DOHH2 (cell line): ENCODE data around the gene GBA2.

ENCODE experiments used
- H3F3A ChIP-seq: fragments of 200-600 bp; sonication (generic), shearing (Covaris generic); 2 replicates; pipeline ENCODE4 v1.6.0; 2016; ENCODE audit warnings: antibody characterized with exemption, mild to moderate bottlenecking; ENCODE audit not compliant: control insufficient read depth, insufficient read depth
- H3K27ac ChIP-seq: fragments of 200-600 bp; sonication (generic); 2 replicates; pipeline ENCODE4 v1.5.1; 2014; ENCODE audit warnings: low read depth, mild to moderate bottlenecking, low read length, moderate library complexity
- H3K27me3 ChIP-seq: fragments of 200-600 bp; sonication (generic); 2 replicates; pipeline ENCODE4 v1.6.1; 2014; ENCODE audit warnings: mild to moderate bottlenecking, low read length, mixed read lengths; ENCODE audit not compliant: control insufficient read depth
- H3K36me3 ChIP-seq: fragments of 200-600 bp; sonication (generic); 2 replicates; pipeline ENCODE4 v1.6.1; 2014; ENCODE audit warnings: mild to moderate bottlenecking, low read length, moderate library complexity, mixed read lengths; ENCODE audit not compliant: control insufficient read depth
- H3K4me1 ChIP-seq: fragments of 200-600 bp; sonication (generic); 2 replicates; pipeline ENCODE4 v1.6.1; 2014; ENCODE audit warnings: mild to moderate bottlenecking, low read length, mixed read lengths; ENCODE audit not compliant: control insufficient read depth
- H3K4me2 ChIP-seq: fragments of 200-600 bp; sonication (generic); 2 replicates; pipeline ENCODE4 v1.6.0; 2014; ENCODE audit warnings: mild to moderate bottlenecking, low read length, moderate library complexity
- H3K4me3 ChIP-seq: fragments of 200-600 bp; sonication (generic); 2 replicates; pipeline ENCODE4 v1.5.1; 2014; ENCODE audit warnings: mild to moderate bottlenecking, low read length, mixed read lengths
- H3K79me2 ChIP-seq: fragments of 200-600 bp; sonication (generic); 2 replicates; pipeline ENCODE4 v1.6.1; 2014; ENCODE audit warnings: mild to moderate bottlenecking, low read length, mixed read lengths; ENCODE audit not compliant: control insufficient read depth
- H3K9me2 ChIP-seq: fragments of 200-600 bp; sonication (generic); replicated peaks from 2 replicates; pipeline ENCODE4 v1.6.1; 2014; ENCODE audit warnings: mild to moderate bottlenecking, low read length, mixed read lengths; ENCODE audit not compliant: control insufficient read depth
- H3K9me3 ChIP-seq: fragments of 200-600 bp; sonication (generic); 2 replicates; pipeline ENCODE4 v1.6.1; 2014; ENCODE audit warnings: antibody characterized with exemption, low read length, mixed read lengths; ENCODE audit not compliant: control insufficient read depth, insufficient read depth
- H4K20me1 ChIP-seq: fragments of 200-600 bp; sonication (generic); 2 replicates; pipeline ENCODE4 v1.6.0; 2014; ENCODE audit warnings: low read depth, mild to moderate bottlenecking, antibody characterized with exemption, low read length, moderate library complexity; ENCODE audit not compliant: control insufficient read depth, insufficient read depth
- EZH2phosphoT487 ChIP-seq: fragments of 200-600 bp; sonication (generic); IDR thresholded peaks from 2 replicates; pipeline ENCODE4 v1.6.1; 2017; ENCODE audit warnings: borderline replicate concordance, mild to moderate bottlenecking, antibody characterized with exemption, low read length, moderate library complexity, mixed read lengths
- TF ChIP-seq, protein P1 (sequence below): fragments of 200-600 bp; sonication (generic); IDR thresholded peaks from one replicate; pipeline ENCODE4 v1.5.1; 2014; ENCODE audit warnings: antibody characterized with exemption, mild to moderate bottlenecking, low read depth, low read length; ENCODE audit not compliant: poor library complexity, severe bottlenecking

The GBA2 gene

DNA sequence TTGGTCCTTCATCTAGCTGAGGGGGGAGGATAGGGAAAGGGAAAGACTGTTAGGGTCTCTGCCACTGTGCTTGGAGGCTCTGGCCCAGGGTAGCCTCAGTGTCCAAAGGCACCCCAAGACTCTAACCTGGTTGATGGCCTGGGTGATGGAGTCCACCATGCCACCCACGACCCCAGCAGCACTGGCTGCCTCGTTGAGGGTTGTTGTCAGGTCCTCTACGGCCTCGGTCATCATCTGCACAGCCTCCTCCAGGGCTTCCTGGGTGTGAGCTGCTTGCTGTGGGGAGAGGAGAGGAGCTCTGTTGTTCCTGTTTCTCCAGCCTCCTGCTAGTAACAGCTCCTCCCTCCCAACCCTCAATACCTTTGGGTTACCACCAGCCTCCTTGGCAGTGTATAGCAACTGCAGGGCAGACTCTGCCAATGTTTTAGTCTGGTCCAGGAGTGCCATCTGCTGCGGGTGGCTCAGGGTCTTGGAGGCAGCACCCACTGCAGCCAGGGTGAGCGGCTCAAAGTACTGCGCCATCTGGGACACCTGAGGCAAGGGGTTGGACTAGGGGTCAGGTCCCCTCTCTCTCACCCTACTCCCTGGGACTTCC lies 43.1 kb downstream of the GBA2 start:
- H3K27ac ChIP-seq: no peak overlapping the region
- no peaks in the 10 kb centered on the region for H3K9me2 ChIP-seq
- TF ChIP-seq, protein P1, sequence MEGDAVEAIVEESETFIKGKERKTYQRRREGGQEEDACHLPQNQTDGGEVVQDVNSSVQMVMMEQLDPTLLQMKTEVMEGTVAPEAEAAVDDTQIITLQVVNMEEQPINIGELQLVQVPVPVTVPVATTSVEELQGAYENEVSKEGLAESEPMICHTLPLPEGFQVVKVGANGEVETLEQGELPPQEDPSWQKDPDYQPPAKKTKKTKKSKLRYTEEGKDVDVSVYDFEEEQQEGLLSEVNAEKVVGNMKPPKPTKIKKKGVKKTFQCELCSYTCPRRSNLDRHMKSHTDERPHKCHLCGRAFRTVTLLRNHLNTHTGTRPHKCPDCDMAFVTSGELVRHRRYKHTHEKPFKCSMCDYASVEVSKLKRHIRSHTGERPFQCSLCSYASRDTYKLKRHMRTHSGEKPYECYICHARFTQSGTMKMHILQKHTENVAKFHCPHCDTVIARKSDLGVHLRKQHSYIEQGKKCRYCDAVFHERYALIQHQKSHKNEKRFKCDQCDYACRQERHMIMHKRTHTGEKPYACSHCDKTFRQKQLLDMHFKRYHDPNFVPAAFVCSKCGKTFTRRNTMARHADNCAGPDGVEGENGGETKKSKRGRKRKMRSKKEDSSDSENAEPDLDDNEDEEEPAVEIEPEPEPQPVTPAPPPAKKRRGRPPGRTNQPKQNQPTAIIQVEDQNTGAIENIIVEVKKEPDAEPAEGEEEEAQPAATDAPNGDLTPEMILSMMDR: no peak
- no peak for TF ChIP-seq EZH2phosphoT487
- H3K9me3 ChIP-seq: no peaks in the 10 kb centered on the region
- H3K4me2 ChIP-seq: no peak overlapping the region
- no peaks in the 10 kb centered on the region for H3K4me1 ChIP-seq
- H4K20me1 ChIP-seq: no peaks in the 10 kb centered on the region
- H3F3A ChIP-seq: no peaks in the 10 kb centered on the region
- no peaks in the 10 kb centered on the region for H3K79me2 ChIP-seq
- H3K36me3 ChIP-seq: peaks cover 89% of the 10 kb centered on the region
- H3K27me3 ChIP-seq: no peaks in the 10 kb centered on the region
- H3K4me3 ChIP-seq: no peak overlapping the region

DNA sequence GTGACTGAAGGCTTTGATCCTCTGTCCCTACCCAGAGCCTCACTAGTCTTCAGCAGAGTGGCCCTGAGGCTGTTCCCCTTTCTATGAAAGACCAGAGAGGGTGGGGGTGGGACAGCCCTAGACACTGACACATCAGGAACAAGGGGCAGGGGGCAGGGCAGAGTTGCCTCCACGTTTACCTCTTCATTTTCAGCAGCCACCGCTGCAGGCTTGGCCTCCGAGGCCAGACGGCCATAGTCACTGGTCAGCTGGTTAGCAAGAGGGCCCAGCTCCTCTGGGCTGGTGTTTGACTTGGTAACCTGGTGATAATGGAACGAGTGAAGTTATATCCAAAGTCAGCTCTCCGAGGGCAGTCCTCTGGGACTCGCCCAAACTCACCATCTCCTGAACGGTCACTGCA lies 43.7 kb downstream of the GBA2 start:
- H3K4me1 ChIP-seq: no peaks in the 10 kb centered on the region
- no peaks in the 10 kb centered on the region for H3K27me3 ChIP-seq
- no peaks in the 10 kb centered on the region for H3F3A ChIP-seq
- no peaks in the 10 kb centered on the region for H4K20me1 ChIP-seq
- H3K79me2 ChIP-seq: no peaks in the 10 kb centered on the region
- no peaks in the 10 kb centered on the region for H3K9me2 ChIP-seq
- H3K27ac ChIP-seq: no peak overlapping the region
- H3K9me3 ChIP-seq: no peaks in the 10 kb centered on the region
- peaks cover 89% of the 10 kb centered on the region for H3K36me3 ChIP-seq
- H3K4me3 ChIP-seq: no peak overlapping the region
- no peak overlapping the region for H3K4me2 ChIP-seq
- TF ChIP-seq, protein P1: no peak
- TF ChIP-seq EZH2phosphoT487: no peak

DNA sequence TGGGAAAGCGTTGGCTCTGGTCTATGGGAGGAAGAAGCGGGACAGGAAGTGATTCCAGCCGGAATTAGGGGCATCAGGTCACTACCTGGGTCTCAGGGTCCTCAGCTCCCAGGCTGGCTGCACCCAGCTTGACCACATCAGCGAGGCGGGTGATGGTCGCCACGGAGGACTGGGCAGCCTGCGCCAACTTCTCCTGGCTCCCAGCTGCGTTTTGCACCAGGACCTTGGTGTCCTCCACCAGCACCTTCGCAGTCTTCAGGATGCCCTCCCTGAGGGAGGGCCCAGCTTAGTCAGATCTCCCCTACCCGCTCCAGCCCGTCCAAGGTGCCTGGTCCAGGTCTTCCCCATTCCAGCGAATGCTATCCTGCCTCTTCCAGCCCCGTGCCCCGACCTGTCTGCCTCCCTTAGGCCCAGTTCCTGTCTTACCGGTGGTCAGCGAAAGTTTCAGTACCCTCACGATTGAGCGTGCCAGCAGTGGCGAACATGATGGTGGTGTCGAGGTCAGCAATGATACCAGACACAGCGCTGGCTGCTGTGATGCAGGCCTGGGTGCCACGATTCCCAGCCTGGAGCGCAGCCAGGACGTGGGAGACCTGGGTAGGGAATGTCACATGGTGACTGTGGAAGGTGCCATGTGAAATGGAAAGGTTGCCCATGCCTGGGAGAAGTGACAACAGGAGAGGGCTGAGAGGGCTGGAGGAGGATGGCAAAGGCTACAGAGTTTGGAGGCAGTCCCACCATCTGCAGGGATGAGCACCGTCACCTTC lies 44.9 kb downstream of the GBA2 start:
- H3K36me3 ChIP-seq: peaks cover 96% of the 10 kb centered on the region
- no peaks in the 10 kb centered on the region for H3K27me3 ChIP-seq
- TF ChIP-seq EZH2phosphoT487: no peak
- TF ChIP-seq, protein P1: no peak
- H3K27ac ChIP-seq: no peak overlapping the region
- no peaks in the 10 kb centered on the region for H3K9me3 ChIP-seq
- no peak overlapping the region for H3K4me3 ChIP-seq
- no peaks in the 10 kb centered on the region for H3K79me2 ChIP-seq
- H4K20me1 ChIP-seq: no peaks in the 10 kb centered on the region
- no peaks in the 10 kb centered on the region for H3K9me2 ChIP-seq
- no peaks in the 10 kb centered on the region for H3F3A ChIP-seq
- H3K4me1 ChIP-seq: no peaks in the 10 kb centered on the region
- no peak overlapping the region for H3K4me2 ChIP-seq
